Colon (tissue), 2 donors: ENCODE measurements around the gene GPR55.

Experiments used
- FAIRE-seq: peaks from 2 replicates; lab custom pipeline; 2012; peaks lifted over from hg19 to GRCh38; lab: Jason Lieb, UNC
- donor health status: control.
- donor health status: control.

Gene GPR55

DNA sequence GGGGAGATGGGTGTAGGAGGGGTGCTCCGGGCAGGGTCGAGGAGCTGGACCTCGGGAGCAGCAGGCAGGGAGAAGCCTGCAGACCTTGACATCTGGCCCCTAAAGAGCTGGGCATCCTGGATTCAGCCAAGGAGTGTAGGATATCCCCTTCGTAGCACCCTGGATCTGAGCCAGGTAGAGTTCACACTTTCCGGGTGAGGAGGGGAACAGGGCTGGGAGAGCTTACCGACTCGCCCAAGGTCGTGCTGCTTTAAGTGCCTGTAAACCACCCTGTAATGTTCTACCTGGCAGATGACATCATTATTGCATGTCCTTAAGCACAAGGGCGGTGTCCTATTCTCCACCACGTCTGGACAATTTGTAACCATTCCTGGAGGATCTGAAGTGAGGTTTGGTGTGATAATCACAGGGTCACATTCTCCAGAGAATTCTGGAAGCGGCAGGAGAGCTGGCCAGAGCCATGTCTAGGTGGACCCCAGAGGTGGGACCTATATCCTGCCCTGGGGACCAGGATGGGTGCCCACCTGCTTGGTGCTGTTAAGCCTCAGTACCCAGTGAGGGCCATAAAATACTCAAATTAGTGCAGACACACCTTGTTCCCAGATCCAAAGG is 45.7 kb downstream of the GPR55 start:
- FAIRE-seq, result peak; percentile 21

DNA sequence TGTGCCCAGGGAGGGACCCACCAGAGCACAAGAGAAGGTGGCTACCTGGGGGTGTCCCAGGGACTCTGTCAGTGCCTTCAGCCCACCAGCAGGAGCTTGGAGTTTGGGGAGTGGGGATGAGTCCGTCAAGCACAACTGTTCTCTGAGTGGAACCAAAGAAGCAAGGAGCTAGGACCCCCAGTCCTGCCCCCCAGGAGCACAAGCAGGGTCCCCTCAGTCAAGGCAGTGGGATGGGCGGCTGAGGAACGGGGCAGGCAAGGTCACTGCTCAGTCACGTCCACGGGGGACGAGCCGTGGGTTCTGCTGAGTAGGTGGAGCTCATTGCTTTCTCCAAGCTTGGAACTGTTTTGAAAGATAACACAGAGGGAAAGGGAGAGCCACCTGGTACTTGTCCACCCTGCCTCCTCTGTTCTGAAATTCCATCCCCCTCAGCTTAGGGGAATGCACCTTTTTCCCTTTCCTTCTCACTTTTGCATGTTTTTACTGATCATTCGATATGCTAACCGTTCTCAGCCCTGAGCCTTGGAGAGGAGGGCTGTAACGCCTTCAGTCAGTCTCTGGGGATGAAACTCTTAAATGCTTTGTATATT is 46.3 kb downstream of the GPR55 start:
- no peak for FAIRE-seq

DNA sequence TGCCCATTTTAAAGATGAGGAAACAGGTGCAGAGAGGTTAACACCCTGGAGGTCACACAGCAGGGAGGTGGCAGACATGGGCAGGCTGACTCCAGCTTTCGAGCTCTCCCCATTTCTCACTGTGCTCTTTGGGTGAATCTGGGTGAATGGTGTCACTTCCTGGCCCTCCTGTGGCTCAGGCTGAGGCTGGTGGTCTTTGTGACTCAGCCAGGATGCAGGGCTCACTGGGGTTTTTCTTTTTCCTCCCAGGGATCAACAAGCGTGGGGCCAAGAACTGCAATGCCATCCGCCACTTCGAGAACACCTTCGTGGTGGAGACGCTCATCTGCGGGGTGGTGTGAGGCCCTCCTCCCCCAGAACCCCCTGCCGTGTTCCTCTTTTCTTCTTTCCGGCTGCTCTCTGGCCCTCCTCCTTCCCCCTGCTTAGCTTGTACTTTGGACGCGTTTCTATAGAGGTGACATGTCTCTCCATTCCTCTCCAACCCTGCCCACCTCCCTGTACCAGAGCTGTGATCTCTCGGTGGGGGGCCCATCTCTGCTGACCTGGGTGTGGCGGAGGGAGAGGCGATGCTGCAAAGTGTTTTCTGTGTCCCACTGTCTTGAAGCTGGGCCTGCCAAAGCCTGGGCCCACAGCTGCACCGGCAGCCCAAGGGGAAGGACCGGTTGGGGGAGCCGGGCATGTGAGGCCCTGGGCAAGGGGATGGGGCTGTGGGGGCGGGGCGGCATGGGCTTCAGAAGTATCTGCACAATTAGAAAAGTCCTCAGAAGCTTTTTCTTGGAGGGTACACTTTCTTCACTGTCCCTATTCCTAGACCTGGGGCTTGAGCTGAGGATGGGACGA is 47.1 kb downstream of the GPR55 start:
- no peak for FAIRE-seq

DNA sequence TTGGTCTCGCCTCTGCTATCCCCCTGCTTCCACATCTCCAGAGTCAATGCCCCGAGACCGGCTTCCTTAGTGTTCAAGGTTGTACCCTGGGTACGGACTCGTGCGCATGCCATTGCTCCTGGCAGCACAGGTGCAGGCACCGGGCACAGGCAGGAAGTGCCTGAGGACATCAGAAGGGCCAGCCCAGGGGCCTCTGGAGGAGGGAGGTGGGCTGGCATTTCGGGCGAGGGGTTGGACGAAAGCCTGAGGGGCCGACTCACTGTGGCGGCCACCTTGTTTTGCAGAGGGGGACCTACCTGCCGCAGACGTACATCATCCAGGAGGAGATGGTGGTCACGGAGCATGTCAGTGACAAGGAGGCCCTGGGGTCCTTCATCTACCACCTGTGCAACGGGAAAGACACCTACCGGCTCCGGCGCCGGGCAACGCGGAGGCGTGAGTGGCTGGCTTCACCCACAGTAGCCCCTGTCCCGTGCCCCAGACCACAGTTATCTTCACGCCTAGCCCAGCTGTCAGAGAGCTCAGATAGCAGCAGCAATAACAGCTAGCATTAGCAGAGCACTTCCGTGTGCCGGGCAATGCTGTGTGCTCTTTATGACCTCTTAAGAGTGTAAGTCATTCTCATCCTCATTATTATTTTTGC is 47.8 kb downstream of the GPR55 start:
- no peak for FAIRE-seq

DNA sequence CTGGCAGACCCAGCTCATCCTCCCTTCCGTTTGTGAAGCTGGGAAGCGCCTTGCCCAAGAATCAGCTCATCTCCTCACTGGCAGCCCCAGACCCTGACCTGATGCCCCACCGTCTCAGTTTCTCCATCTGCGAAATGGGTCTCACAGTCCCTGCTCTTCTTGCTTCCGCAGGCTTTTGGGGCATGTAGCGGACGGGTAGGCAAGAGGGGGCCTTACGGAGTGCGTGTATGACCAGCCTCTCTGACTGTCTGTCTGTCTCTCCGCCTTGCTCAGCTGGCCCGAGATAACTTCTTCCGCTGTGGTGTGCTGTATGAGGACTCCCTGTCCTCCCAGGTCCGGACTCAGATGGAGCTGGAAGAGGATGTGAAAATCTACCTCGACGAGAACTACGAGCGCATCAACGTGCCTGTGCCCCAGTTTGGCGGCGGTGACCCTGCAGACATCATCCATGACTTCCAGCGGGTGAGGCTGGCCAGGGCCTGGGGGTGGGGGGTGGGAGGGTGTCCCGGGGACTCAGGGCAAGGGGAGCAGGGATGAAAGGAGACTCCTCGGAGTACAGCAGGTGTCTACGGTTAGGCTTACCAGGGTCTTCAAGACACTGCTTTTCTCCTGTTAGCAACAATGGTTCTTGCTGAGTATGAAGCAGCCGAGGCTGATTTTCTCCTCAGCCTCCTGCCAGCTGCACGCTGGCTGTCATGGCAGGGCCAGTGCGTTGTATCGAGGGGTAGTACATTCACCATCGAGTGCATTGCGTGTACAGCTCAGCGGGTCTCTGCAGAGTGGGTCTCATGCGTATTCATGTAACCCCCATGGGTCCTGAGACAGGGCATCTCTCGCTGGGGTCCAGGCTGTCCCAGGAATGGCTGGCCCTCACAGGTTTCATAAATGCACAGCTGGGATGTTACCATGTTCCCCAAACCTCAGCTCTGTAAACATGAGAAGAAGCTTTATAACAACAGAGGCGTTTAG is 49.4 kb downstream of the GPR55 start:
- FAIRE-seq, result no peak

DNA sequence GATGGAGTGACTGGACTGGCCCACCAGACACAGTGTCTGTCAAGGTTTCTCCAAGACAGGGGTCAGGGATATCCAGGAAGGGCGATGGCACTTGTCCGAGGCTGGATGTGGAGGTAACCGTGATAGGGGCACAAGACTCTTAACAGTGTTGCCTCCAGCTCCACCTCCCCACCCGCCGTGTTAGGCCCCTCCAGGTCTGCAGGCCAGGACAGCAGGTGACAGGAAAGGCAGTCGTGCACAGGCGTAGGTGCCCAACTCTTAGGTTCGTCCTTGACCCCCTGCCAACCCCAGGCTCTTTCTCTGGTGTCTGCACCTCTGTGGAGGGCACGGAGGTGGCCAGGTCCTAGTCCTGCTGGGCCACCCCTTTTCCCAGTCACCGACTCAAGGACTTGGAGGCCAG is 50.2 kb downstream of the GPR55 start:
- no peak for FAIRE-seq

DNA sequence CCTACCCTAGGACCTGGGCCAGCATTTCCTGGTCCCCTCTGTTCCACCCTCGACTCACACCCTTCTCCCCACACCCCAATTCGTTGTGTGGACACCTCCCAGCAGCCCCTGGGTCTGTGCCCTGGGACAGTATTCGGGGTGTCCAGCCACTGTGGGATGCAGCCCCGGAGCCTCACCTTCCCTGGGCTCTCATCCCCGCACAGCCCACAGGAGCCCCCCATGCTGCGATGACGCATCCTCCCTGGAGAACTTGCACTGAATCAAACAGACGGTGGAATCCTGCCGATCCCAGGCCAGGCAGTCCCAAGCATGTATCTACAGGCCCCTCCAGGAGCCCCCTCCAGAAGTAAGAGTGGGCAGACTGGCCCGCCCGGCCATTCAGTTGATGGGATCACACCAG is 50.6 kb downstream of the GPR55 start:
- FAIRE-seq, result no peak

DNA sequence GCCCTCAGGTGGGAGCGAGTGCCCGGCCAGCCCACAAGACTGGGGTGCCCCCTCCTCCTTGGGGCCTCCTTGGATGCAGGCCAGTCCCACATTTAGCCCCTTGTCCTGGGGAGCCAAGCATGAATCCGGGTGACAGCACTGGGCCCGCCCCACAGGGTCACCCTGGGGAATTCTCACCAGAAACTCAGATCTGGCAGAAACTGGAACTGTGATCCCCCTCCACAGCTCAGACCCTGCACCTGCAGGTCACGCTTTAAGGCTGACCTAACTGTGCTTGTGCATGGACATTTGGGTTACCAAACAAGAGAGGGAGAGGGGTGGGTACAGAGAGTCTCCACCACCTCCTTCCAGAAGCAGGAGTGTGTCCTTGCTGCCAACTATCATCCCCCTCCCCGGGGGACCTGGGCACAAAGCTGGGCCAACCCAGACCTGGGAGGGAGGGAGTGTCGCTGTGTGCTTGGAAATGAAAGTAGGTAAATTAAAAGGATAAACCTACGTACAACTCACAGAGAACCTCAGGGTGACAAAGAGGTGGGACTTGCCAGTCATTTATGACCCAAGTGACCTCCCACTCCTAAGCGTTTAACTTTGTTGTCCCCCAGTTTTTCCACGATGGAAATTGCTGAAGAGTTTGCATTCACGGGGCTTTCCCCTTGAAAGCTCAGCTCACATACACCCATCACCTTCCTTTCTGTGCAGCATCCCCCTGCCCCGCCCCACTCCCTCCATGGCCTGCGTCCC is 51.2 kb downstream of the GPR55 start:
- no peak for FAIRE-seq

DNA sequence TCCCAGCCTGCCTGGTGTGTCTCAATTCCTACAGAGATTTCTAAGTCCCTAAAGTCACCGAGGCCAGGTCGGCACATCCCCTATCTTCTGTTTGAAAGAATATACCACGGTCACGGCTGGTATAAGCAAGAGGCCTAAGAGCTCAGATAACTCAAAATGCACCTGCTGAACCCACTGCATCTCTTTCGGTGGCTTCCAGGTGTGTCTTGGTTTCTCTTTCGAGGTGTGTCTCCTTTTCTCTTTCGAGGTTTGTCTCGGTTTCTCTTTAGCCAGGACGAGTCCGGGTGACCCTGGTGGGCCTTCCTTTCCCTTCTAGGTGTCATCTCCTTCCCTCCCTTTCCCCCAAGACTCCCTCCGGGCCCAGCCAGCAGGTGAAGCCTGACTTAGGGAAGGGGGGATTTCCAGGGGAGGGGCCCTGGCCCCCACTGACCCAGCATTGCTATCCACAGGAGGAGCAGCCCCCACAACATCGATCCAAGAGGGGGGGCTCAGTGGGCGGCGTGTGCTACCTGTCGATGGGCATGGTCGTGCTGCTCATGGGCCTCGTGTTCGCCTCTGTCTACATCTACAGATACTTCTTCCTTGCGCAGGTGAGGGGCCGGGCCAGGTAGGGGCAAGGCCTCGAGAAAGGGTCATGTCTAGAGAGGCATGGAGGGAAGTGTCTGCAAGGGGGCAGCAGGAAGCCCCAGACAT is 51.9 kb downstream of the GPR55 start:
- no peak for FAIRE-seq

DNA sequence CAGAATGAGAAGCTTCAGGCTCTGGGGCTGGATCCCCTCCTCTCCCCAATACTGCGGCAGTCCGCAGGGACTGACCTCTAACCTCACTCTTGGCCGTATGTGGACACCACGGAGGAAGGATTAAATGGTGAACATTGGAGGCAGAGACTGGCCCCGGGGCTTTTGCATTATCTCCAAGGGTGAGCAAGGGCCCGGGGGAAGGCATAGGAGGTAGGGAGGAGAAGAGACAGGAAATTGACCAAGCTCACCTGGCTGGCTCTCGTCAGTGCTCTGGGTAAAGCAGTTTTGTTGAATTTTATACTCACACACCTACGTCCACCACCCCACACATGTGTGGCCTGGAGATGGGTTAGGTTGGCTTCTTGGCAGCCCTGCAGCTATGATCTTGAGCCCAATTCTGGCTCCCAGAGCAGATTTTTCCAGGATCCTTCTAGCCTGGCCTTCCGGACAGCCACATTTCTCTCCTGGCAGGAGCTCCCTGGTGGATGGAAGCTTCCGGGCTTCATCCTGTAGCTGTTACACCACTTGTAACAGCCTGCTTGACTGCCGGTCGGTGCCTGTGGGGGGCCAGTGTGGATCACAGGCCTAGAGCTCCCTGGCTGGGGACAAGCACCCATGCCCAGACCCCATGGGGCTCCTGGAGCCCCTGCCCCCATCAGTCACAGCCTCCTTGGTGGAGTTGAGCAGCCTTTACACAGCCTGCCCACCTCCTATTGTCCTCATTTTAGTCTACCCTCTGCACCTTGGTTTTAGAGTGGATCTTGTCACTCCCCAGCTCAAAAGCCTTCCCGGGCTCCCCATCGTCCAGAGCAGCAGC is 52.7 kb downstream of the GPR55 start:
- no peak for FAIRE-seq

DNA sequence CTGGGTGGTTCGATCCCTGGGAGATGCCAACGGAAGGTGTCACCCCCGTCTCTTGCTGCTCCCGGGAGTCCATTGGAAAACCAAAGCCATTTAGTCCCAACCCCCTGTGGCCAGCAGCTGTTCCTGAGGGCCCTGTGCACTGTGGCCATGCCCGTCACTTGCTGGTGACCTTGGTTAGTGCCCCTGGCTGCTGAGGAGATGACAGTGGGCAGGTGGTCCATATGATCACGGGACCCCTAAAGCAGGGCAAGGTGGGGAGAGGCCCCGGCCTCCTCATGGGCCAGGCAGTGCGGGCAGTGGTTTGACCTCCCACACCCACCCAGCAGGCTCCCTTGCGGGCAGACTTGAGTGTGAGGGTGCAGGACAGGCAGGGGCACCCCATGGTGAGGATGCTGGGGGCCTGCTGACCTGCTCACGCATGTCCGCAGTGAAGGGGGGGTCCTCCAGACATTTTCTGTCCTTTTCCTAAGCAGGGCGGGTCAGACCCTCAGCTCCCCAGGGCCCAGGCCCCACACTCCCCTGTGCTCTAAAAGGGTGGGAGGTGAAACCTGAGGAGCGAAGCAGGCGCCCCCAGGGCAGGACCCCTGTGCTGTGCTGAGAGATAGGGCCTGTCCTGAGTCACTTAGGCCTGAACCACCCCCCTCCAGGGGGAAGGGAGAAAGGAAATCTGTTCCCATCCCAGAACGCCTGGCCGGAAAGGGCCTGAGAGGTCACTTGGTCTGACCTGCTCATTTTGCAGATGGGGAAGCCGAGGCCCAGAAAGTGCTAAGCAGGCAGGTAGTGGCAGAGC is 53.5 kb downstream of the GPR55 start:
- no peak for FAIRE-seq

DNA sequence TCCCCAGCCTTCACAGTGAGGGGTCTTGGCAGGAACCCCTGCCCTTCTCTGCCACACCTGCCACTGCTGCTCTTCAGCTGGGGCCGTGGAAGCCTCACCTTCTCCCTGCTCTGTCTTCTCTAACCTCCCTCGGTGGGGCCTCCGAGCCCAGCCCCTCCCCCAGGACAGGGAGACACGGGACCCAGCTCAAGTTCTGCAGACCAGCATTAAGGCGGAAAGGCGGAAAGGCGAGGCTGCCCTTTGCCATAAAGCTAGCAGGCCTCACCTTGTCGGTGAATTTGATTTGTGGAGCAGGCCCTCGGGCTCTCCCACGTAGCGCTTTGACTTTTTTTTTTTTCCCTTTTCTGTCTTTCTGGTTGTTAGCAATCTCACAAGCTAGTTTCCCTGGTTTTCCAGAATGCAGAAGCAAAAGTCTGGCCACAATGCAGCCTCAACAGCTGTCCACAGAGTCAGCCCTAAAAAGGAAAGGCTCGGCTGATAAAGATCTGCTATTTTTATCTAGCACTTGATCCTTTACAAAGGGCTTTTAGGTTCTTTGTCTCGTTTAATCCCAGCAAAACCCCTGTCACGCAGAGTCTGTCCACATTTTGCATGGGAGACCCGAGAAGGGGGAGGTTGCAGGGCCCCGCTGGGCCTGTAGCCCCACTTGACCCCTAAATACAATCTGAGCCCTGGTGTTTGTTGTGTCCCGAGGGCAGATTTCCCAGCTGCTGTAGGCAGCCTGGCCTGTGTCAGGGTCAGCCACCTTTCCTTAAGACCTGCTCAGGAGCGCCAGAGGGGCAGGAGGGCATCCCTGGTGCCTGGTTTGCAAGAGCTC is 54.3 kb downstream of the GPR55 start:
- no peak for FAIRE-seq

DNA sequence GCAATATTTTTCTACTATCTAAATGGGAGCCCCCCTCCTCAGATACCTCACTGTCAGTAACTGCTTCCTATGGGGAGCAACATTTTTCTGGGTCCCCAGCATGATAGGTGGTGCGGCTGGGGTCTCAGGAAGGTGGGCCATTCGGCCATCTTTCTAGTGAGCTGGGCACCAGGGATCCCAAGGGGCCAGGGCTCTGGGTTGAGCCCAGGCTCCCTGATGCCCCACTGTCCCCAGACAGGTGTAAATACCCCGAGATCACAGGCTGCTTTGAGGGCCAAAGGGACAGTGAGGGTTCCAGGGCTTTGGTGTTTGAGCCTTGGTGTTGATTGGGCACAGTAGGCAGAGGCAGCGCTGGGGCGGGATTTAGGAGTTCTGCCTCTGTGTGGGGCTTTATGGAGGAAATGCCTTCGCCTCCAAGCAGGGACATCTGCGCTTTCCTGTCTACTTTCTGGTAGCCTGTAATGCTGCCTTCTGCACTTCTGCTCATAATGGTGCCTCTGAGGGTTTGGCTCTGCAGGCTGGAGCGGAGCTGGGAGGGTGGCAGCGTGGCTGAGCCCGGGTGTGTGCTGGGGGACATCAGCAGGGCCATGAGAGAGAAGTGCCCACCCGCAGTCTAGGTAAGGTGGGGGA is 55.0 kb downstream of the GPR55 start:
- no peak for FAIRE-seq

DNA sequence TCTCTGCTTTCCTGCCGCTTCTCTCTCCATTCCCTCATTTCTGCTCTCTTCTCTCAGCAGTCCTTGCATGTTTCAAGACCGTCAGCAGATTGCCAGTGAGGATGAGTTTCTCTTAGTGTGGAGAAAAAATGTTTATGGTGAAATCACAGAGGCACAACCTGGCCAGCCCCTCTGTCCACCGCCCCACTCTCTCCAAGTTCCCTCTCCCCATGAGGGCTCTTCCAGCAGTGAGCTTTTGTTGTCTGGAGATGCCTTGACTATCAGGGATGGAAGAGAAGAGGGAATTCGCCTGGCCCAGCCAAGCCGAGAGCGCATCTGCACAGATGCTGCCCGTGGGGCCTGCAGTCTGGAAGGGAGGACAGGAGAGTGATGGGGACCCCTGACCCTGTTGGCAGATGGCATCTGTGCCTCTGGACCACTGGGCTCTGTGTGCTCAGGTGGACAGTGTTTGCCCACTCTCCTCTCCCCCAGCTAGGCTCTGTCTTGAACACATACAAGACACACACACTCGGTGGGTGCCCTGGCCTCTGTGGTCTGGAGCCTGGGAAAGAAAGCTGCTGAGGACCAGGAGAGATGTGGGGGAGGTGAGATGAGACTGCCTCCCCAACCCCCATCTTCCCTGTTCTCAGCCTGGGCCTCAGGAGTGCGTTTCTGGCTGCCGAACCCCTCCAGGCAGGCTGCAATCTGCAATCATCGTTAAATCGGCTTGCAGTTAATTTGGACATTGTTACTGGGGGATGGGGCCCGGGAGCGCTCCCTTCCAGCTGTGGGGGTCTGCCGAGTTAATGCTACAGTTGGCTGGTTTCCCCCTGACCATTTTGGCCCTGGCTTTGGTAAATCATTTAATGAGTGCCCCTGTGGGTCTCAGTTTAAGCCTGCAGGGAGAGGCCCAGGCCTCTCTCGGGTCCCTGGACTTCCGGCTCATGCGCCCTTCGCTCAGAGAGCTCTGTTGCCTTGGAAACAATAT is 55.8 kb downstream of the GPR55 start:
- no peak for FAIRE-seq

DNA sequence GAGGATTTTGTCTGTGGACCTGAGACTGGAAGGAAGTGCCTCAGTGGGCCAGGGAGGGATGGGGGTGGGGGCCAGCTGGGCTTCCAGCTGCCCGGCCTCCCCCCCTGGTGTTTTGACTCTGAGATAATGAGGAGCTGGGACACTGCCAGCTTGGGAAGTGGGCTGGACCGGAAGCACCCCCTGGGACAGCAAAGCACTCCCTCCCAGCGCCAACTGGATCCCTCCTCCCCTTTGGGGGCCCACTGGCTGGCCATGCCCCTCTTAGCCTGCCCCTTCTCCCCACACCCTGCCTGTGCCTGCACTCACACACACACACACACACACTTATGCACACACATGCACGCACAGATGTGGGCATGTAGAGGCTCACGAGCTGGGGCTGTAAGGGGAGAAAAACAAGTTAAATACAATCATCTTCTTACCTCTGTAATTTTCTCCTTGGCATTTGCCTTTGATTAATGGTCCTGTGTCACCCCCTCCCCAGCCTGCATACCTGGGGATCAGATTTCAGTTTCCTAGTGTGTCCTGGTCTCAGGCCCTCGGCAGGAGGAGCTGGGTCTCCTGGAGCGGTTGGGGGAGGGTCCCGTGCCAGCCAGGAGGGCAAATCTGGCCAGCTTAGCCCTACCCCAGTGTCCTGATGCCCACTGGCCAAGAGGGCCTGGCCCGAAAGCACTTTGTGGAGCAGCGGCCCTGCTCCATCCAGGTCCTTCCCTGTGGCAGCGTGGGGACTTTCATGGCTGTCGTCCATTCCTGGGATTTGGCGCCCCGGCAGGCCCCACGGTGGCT is 56.7 kb downstream of the GPR55 start:
- no peak for FAIRE-seq
